Right atrium auricular region (tissue), 2 donors: ENCODE data around the gene NBPF1. TPM values are rescaled to one million over a fixed set of nuclear protein-coding genes. Genes with fewer than 3 reads are reported as not detected.
"Not testable (repeated sequence)": the region's sequence is repeated elsewhere in the genome, so short reads cannot be mapped to it uniquely, and the experiment has no call there.

ENCODE experiments used
- DNase-seq: peaks from one replicate; pipeline ENCODE4 v3.0.0-alpha.2; 2019; ENCODE audit warnings: low spot score
- H3K27ac ChIP-seq, 2 donors: fragments of 200-600 bp; sonication (generic); 1 replicate in 1 of 2; 2 replicates in 1 of 2; pipeline ENCODE4 v1.5.1; 2016 to 2019
- H3K27me3 ChIP-seq, 2 donors: fragments of 200-600 bp; sonication (generic); one replicate each; pipeline versions ENCODE4 v1.5.1 to v1.6.0; 2017 to 2019
- H3K36me3 ChIP-seq: fragments of 200-600 bp; sonication (generic); one replicate; pipeline ENCODE4 v1.5.1; 2016
- H3K4me1 ChIP-seq, 2 donors: fragments of 200-600 bp; sonication (generic); one replicate each; pipeline versions ENCODE4 v1.5.1 to v1.6.0; 2017 to 2019
- H3K4me3 ChIP-seq, 2 donors: fragments of 200-600 bp; sonication (generic); 1 replicate in 1 of 2; 2 replicates in 1 of 2; pipeline ENCODE4 v1.5.1; 2017 to 2019; ENCODE audit warnings: mild to moderate bottlenecking in 1 of 2, moderate library complexity in 1 of 2
- H3K9me3 ChIP-seq, 2 donors: fragments of 200-600 bp; sonication (generic); one replicate each; pipeline ENCODE4 v1.5.1; 2019
- total RNA-seq, 2 donors: library from RNA; depleted of rRNA; stranded (reverse); fragments of >200 nt; gene quantifications; one replicate each; pipeline ENCODE4 v1.1.0, GENCODE V29; 2016
- TF ChIP-seq, protein P1 (sequence below), 2 donors: fragments of 200-600 bp; sonication (generic); IDR thresholded peaks; one replicate each; pipeline ENCODE4 v1.5.1; 2019; ENCODE audit warnings: antibody characterized with exemption in 2 of 2

The NBPF1 gene
- total RNA-seq, 2 donors from 2014 or later = 15.1 to 20.0 TPM

DNA sequence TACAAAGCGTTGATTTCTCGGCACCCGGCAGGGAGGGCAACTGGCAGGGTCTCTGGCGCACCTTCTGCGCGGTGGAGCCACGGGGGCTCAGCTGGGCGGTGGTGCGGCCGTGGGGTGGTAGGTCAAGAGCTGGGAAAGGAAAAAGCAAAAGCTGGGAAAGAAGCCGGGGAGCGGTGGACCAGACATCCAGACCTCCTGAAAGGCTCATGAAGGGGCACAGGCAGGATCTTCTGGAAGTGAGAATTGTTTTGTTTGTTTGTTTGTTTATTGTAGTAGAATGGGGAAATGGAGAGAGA, 92.1 kb downstream of the NBPF1 start:
- no peaks in the 10 kb centered on the region for H3K4me1 ChIP-seq
- no peak overlapping the region for H3K27ac ChIP-seq
- no peaks in the 10 kb centered on the region for H3K9me3 ChIP-seq
- peaks cover 0 to 4% of the 10 kb centered on the region in 2 donors for H3K27me3 ChIP-seq
- no peaks in the 10 kb centered on the region for H3K36me3 ChIP-seq
- TF ChIP-seq, protein P1, sequence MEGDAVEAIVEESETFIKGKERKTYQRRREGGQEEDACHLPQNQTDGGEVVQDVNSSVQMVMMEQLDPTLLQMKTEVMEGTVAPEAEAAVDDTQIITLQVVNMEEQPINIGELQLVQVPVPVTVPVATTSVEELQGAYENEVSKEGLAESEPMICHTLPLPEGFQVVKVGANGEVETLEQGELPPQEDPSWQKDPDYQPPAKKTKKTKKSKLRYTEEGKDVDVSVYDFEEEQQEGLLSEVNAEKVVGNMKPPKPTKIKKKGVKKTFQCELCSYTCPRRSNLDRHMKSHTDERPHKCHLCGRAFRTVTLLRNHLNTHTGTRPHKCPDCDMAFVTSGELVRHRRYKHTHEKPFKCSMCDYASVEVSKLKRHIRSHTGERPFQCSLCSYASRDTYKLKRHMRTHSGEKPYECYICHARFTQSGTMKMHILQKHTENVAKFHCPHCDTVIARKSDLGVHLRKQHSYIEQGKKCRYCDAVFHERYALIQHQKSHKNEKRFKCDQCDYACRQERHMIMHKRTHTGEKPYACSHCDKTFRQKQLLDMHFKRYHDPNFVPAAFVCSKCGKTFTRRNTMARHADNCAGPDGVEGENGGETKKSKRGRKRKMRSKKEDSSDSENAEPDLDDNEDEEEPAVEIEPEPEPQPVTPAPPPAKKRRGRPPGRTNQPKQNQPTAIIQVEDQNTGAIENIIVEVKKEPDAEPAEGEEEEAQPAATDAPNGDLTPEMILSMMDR (IDR thresholded peaks at IDR 0.05) = no peak
- DNase-seq = no peak
- H3K4me3 ChIP-seq = no peak overlapping the region

GRCh38 chr1:16520435-16521287, 92.7 kb downstream of the NBPF1 start:
- not testable (repeated sequence) for H3K4me3 ChIP-seq, H3K27me3 ChIP-seq, DNase-seq, H3K9me3 ChIP-seq, H3K36me3 ChIP-seq, H3K4me1 ChIP-seq, H3K27ac ChIP-seq

DNA sequence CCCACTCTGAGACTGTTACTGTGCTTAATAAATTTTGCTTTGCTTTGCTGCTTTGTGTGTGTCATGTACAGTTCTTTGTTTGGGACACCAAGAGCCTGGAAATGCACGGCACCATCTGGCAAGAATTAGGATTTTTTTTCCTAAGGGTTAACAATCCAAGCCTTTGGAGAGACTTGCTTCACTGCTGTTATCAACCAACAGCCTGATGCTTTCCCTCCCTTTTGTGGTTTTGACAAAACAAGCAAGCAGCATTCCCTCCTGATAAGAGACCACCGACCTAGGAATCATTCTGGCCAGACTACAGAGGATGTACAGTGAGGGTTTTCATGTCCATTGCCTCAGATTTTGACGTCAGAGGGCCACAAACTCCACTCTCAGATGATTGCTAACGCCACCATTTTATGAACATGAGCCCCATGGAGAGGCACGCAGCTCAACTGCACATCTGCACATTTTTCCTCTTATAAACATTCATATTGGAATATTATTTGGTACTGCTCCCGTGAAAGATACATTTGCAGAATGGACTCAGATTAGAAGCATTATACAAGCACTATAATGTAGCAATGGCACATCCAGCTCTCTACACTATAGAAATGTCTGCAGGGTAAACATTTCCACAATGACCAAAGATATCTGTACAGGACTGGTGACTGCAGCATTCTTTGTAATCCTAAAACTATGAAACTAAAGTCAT, 94.0 kb downstream of the NBPF1 start:
- H3K4me1 ChIP-seq, H3K9me3 ChIP-seq, H3K27me3 ChIP-seq, H3K27ac ChIP-seq, DNase-seq, H3K4me3 ChIP-seq, H3K36me3 ChIP-seq: not testable (repeated sequence)

GRCh38 chr1:16518913-16519254, 94.5 kb downstream of the NBPF1 start:
- not testable (repeated sequence) for H3K4me3 ChIP-seq, H3K27ac ChIP-seq, DNase-seq, H3K4me1 ChIP-seq, H3K9me3 ChIP-seq, H3K27me3 ChIP-seq, H3K36me3 ChIP-seq

DNA sequence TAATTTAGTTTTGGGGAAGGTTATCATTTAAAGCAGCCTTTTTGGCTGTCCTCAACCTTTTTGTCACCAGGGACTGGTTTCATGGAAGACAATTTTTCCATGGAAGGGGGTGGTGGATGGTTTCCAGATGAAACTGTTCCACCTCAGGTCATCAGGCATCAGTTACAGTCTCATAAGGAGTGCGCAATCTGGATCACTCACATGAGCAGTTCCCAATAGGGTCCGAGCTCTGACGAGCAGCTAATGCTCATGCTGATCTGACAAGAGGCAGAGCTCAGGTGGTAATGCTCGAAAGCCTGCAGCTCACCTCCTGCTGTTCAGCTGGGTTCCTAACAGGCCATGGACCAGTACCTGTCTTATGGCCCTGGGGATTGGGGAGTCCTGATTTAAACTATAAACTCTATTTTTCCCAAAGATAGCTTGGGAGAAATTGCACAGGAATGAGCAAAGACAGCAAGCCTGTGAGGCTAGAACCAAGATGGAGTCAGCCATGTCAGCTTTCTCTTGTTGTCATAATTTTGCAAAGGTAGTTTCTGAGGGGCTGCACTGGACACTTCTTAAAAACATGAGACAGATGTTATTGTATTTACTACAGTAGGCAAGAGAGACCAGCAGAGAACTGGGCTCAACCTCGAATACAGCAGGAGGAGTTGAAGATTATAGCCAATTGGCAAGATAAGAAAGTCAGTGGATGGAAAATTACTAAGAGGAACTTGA, 96.5 kb downstream of the NBPF1 start:
- H3K36me3 ChIP-seq, H3K4me3 ChIP-seq, H3K27ac ChIP-seq, DNase-seq, H3K9me3 ChIP-seq, H3K27me3 ChIP-seq, H3K4me1 ChIP-seq: not testable (repeated sequence)

- peak; percentile 97 for DNase-seq
- not testable (repeated sequence) for H3K9me3 ChIP-seq, H3K36me3 ChIP-seq, H3K4me1 ChIP-seq, H3K27me3 ChIP-seq
- H3K4me3 ChIP-seq = peak within 1 kb of the TSS; percentile 35 to 42
- H3K27ac ChIP-seq = peak within 1 kb of the TSS; percentile 59 to 75
These were observed 99.0 kb downstream of the NBPF1 start, which contains the start of gene RNU1-1 for GRCh38 chr1:16514107-16515055. TSS of gene RNU1-1 (minus strand) at chr1:16514285.

GRCh38 chr1:16513412-16514106, 99.8 kb downstream of the NBPF1 start:
- peak; percentile 77 for DNase-seq
- H3K36me3 ChIP-seq, H3K4me1 ChIP-seq, H3K9me3 ChIP-seq, H3K27me3 ChIP-seq: not testable (repeated sequence)
- Histone ChIP-seq H3K27ac (peak overlapping the region; percentile 59 to 75), H3K4me3 (peak overlapping the region in 1 of 2 donors; percentile 27)

DNA sequence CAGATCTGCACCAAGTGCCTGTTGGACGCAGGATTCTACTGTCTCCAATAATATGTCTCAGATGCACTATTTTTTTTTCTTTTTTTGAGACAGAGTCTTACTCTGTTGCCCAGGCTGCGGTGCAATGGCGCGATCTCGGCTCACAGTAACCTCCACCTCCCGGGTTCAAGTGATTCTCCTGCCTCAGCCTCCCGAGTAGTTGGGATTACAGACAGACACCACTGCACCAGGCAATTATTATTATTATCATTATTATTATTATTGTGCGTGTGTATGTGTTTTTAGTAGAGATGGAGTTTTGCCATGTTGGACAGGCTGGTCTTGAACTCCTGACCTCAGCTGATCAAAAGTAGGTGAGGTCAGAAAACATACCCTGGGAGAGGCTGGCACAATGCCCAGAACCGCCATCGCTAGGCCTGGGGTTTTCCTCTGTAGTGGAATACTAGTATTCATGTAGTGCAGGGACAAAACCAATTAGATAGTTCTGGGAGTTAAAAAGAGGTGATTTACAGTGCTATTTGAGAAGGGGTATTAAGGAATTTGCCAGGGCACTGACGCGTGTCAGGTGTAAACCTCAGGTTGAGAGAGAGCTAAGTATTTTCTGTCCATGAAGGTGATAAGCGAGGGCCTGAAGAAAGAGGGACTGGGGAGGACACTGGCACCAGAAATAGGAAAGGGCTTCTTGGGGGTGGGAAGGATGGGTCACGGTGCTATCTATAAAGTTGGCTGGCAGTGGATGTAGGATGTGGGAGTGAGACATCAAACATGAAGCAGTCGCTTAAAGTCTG, 100.5 kb downstream of the NBPF1 start:
- H3K9me3 ChIP-seq, H3K4me3 ChIP-seq, H3K4me1 ChIP-seq, H3K27me3 ChIP-seq, H3K36me3 ChIP-seq: not testable (repeated sequence)
- H3K27ac ChIP-seq = peak overlapping the region in 1 of 2 donors; percentile 75
- peak; percentile 72 for DNase-seq

Other genes with a start within 250 kb of the NBPF1 start
- gene SZRD1, start 246.3 kb downstream of the NBPF1 start, total RNA-seq = 10 to 100 TPM; 54.4 to 81.2 TPM
- not detected for gene SPATA21, start 176.1 kb downstream of the NBPF1 start, total RNA-seq
- gene NECAP2, start 172.8 kb downstream of the NBPF1 start, total RNA-seq = 10 to 100 TPM; 16.2 to 29.9 TPM
- not detected for gene RNU1-1, start 99.3 kb downstream of the NBPF1 start, total RNA-seq
- not detected for gene RNU1-3, start 53.4 kb upstream of the NBPF1 start, total RNA-seq
- not detected for gene RNU1-4, start 127.0 kb upstream of the NBPF1 start, total RNA-seq